ENCODE results near the gene ASTE1. TPM values are rescaled to one million over a fixed set of nuclear protein-coding genes. Genes with fewer than 3 reads are reported as not detected.

Gene ASTE1
- polyA plus RNA-seq, 3 donors: 3.1 to 7.2 (median 6.6) TPM

DNA sequence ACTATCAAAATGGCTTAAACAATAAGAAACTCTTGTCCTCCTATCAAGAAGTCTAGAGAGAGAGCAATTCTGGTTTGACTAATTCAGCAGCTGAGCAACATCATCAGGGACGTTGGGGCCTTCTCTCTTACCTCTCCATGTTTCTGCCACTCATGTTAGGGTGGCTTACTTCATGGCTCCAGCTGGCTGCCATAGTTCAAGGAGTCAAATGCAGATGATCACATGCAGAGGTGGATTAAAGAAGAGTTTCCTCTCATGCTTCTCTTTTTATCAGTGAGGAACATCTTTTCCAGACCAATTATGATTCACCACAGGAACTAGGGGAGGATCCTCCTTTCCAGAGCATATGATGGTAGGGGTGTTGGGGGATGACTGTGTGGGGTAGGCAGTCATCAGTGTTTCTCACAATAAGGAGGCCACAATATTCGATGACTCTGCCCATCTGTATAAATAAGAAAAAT is 45.5 kb upstream of the ASTE1 start:
- H3K4me3 Mint-ChIP-seq: no peak overlapping the region

DNA sequence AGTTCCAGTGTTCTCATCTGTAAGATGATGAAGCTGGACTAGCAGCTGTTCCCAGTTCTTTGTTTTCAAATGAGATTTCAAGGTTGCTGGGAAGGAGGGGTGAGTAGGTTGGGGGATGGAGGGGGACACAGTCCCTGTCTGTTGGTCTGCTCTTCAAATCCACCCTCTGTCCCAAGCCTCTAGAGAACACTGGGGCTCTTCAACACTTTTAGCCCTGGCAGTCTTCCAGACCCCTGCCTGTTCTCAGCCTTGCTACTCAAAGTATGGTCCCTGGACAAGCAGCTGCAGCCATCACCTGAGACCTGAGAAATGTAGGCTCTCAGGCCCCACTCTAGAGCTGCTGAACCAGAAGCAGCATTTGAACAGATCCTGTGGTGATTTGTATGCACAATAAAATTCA is 41.4 kb upstream of the ASTE1 start:
- H3K4me1 ChIP-seq (ENCODE audit: control insufficient read depth in 1 of 2, insufficient read depth in 2 of 2, low read length in 2 of 2): no peaks in the 10 kb centered on the region
- H3K27ac Mint-ChIP-seq: no peak overlapping the region
- H3K4me3 Mint-ChIP-seq: no peak overlapping the region

More for the DNA sequence above, 45.5 kb upstream of the ASTE1 start:
- peak in 2 of 3 donors; percentile 1 to 28 for DNase-seq
- no peaks in the 10 kb centered on the region for H3K9me3 Mint-ChIP-seq
- Histone ChIP-seq H3K4me3 (replicated peaks in 1 of 3; ENCODE audit: low read depth in 2 of 3, low read length in 3 of 3) (no peak overlapping the region), H3K4me2 (replicated peaks; ENCODE audit: extremely low read depth, low read length, poor library complexity, severe bottlenecking) (no peak overlapping the region), H3K79me2 (ENCODE audit: insufficient read depth, low read length) (no peaks in the 10 kb centered on the region), H2AFZ (ENCODE audit: insufficient read depth, low read depth, low read length, poor library complexity, severe bottlenecking) (no peak overlapping the region), H3K9me3 (replicated peaks in 1 of 2; ENCODE audit: control insufficient read depth in 1 of 2, insufficient read depth in 1 of 2, low read length in 2 of 2) (no peaks in the 10 kb centered on the region), H3K27me3 (ENCODE audit: control insufficient read depth in 2 of 2, insufficient read depth in 2 of 2, low read length in 2 of 2) (no peaks in the 10 kb centered on the region), H3K36me3 (replicated peaks in 1 of 2; ENCODE audit: control insufficient read depth in 1 of 2, insufficient read depth in 2 of 2, low read length in 2 of 2) (no peaks in the 10 kb centered on the region), H3K4me1 (ENCODE audit: control insufficient read depth in 1 of 2, insufficient read depth in 2 of 2, low read length in 2 of 2) (no peaks in the 10 kb centered on the region), H3K9ac (ENCODE audit: insufficient read depth, low read length, poor library complexity, severe bottlenecking) (no peak overlapping the region), H3K27ac (ENCODE audit: low read depth in 1 of 2, low read length in 2 of 2) (no peak overlapping the region), H4K20me1 (ENCODE audit: insufficient read depth, low read length) (no peaks in the 10 kb centered on the region)
- TF ChIP-seq, protein P1, sequence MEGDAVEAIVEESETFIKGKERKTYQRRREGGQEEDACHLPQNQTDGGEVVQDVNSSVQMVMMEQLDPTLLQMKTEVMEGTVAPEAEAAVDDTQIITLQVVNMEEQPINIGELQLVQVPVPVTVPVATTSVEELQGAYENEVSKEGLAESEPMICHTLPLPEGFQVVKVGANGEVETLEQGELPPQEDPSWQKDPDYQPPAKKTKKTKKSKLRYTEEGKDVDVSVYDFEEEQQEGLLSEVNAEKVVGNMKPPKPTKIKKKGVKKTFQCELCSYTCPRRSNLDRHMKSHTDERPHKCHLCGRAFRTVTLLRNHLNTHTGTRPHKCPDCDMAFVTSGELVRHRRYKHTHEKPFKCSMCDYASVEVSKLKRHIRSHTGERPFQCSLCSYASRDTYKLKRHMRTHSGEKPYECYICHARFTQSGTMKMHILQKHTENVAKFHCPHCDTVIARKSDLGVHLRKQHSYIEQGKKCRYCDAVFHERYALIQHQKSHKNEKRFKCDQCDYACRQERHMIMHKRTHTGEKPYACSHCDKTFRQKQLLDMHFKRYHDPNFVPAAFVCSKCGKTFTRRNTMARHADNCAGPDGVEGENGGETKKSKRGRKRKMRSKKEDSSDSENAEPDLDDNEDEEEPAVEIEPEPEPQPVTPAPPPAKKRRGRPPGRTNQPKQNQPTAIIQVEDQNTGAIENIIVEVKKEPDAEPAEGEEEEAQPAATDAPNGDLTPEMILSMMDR (IDR thresholded peaks at IDR 0.05): no peak
- intact Hi-C loops (cut with micrococcal nuclease): no loop called here
- no peaks in the 10 kb centered on the region for H3K36me3 Mint-ChIP-seq
- H3K4me1 Mint-ChIP-seq: peaks cover 8% of the 10 kb centered on the region
- peak overlapping the region in 4 of 7 donors; percentile 11 to 37 (median 18) for H3K27ac Mint-ChIP-seq
- H3K27me3 Mint-ChIP-seq (ENCODE audit: low read depth in 3 of 3): peaks cover 0 to 3% (median 0%) of the 10 kb centered on the region in 3 donors
- 80% methylated on average over 1 of the region's 2 CpGs for WGBS (ENCODE audit: insufficient coverage)

More for the DNA sequence above, 41.4 kb upstream of the ASTE1 start:
- Histone ChIP-seq H3K36me3 (replicated peaks in 1 of 2; ENCODE audit: control insufficient read depth in 1 of 2, insufficient read depth in 2 of 2, low read length in 2 of 2) (no peaks in the 10 kb centered on the region), H3K4me3 (replicated peaks in 1 of 3; ENCODE audit: low read depth in 2 of 3, low read length in 3 of 3) (no peak overlapping the region), H2AFZ (ENCODE audit: insufficient read depth, low read depth, low read length, poor library complexity, severe bottlenecking) (no peak overlapping the region), H3K27ac (ENCODE audit: low read depth in 1 of 2, low read length in 2 of 2) (no peak overlapping the region), H4K20me1 (ENCODE audit: insufficient read depth, low read length) (no peaks in the 10 kb centered on the region), H3K9ac (ENCODE audit: insufficient read depth, low read length, poor library complexity, severe bottlenecking) (no peak overlapping the region), H3K27me3 (ENCODE audit: control insufficient read depth in 2 of 2, insufficient read depth in 2 of 2, low read length in 2 of 2) (no peaks in the 10 kb centered on the region), H3K79me2 (ENCODE audit: insufficient read depth, low read length) (no peaks in the 10 kb centered on the region), H3K9me3 (replicated peaks in 1 of 2; ENCODE audit: control insufficient read depth in 1 of 2, insufficient read depth in 1 of 2, low read length in 2 of 2) (no peaks in the 10 kb centered on the region), H3K4me2 (replicated peaks; ENCODE audit: extremely low read depth, low read length, poor library complexity, severe bottlenecking) (no peak overlapping the region)
- intact Hi-C loops (cut with micrococcal nuclease): no loop called here
- Mint-ChIP-seq H3K4me1 (peaks cover 4% of the 10 kb centered on the region), H3K36me3 (no peaks in the 10 kb centered on the region), H3K9me3 (peaks cover 0 to 2% (median 0%) of the 10 kb centered on the region in 7 donors), H3K27me3 (ENCODE audit: low read depth in 3 of 3) (peaks cover 0 to 1% (median 0%) of the 10 kb centered on the region in 3 donors)
- no peak for DNase-seq
- TF ChIP-seq, protein P1 (IDR thresholded peaks at IDR 0.05): no peak

Data from CD14-positive monocyte (primary cell).